UCSD-AML1 (cell line): Measurements from ENCODE around the gene PANK2.
"Not testable (repeated sequence)": the region's sequence is repeated elsewhere in the genome, so short reads cannot be mapped to it uniquely, and the experiment has no call there.

Experiments used
- DNase-seq: peaks from one replicate; lab custom pipeline; 2025; ENCODE audit not compliant: unreplicated experiment; lab: John Stamatoyannopoulos, UW

PANK2 gene

DNA sequence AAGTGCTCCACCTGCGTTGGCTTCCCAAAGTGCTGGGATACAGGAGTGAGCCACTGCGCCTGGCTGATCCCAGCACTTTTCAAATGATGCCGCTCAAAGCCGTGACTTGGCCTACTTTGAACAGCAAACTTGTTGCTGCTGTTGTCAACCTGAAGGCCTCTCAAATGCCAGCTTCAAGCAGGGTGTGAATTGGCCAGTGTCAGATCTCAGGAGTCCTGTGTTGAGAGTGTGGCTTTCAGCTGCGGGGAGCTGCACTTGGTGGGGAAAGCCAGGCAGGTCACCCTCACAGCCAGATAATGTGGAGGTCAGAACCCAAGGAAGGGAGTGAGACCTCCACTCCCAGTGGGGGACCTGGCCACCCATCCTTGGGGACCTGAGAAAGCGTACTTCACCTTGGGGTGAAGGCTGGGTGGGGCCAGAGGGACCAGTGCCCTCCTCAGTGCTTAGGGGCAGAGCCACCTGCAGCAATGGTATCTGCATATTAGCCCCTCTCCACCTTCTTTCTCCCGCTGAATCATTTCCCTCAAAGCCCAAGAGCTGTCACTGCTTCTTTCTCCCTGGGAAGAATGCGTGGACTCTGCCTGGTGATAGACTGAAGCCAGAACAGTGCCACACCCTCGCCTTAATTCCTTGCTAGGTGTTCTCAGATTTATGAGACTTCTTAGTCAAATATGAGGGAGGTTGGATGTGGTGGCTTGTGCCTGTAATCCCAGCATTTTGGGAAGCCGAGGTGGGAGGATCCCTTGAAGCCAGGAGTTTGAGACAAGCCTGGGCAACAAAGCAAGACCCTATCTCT is 19.1 kb upstream of the PANK2 start:
- no peak for DNase-seq

DNA sequence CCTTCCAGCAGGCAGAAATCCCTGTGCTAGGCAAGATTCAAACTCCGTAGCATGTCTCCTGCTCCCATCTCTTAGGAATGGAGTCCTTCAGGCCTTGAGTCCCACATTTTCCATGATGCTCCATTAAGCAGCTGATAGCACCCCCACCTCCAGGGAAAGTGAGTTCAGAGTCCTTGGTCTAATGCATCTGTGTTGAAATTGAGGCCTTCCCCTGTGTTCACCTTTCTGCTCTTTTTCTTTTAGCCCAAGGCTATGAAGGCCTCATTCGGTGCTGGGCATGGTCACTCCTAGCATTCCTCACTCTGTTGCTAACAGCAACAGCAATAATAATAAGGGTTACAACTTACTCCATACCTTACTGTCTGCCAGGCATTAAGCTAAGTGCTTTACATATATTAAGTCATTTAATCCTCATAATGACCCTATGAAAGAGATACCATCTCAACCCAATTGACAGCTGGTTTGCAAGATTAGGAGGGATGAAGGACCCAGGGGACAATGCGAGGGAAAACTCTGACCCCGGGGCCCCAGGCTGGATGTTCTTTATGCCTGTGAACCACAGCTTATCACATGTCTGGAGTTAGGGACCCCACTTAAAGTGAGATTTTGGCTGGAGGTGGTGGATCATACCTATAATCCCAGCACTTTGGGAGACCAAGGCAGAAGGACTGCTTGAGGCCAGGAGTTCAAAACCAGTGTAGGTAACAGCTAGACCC is 17.5 kb upstream of the PANK2 start:
- DNase-seq: no peak

DNA sequence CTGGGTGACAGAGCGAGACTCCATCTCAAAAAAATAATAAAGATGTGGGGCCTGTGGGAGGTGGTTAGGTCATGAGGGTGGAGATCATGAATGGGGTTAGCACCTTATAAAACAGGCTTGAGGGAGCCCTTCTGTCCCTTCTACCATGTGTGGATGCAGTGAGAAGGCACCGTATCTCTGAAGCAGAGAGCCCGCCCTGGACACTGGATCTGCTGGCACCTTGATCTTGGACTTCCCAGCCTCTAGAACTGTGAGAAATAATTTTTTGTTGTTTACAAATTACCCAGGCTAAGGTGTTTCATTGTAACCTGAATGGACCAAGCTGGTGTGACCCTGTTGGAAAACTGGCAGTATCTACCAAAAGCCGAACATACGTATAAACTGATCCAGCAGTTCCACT is 15.7 kb upstream of the PANK2 start:
- DNase-seq: no peak

DNA sequence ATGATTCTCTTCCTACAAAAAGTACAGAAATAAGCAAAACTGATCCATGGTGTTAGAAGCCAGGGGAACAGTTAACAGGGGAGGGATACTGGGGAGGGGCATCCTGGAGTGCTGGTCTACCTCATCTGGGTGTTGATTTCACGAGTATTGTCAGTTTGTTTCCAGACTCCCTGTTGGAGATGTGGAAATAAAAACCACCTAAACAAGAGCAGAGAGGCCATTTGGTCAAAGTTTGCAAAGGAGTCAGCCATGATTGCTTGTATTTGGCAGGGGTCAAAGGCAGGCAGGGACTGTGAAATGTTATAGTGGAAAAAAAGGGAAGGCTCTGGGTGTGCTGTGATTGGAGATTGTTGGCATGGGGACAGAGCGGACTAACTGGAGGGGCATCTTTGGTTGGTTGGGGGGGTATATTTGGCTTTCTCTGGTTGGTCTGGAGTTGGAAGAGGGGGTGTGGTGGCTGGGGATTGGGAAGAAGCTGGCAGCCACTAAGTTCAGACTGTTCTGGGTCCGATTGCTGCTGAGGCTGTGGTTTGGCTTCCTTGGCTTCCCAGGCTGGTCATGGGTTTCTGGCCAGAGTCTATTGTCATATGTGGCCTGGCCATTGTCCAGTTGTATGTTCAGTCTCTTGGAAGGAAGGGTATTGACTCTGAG is 14.9 kb upstream of the PANK2 start:
- no peak for DNase-seq

DNA sequence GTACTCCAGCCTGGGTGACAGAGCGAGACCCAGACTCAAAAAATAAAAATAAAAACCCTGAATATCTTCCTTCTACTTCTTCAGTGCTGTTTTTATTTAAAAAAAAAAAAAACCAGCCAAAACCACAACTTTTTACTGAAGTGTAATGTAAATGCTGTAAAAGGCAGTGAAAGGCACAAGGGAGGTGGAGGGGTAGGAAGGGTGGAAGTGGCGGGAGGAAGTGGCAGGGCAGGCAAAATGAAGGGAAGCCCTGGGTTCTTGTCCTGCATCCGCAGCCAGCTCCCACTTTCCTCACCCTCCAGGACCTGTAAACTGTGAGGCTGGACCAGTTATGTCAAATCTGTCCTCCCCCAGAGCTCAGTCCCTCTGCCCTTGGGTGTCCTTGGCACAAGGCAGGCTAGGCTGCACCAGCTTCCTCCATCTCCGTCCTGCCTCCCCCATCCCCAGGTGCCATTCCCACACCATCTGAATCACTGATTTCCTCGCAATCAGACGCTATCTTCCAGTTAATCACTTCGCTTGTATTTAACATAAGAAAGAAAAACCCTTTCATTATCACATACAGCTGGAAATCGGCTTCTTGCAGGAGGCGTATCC is 13.7 kb upstream of the PANK2 start:
- DNase-seq: peak; percentile 47

DNA sequence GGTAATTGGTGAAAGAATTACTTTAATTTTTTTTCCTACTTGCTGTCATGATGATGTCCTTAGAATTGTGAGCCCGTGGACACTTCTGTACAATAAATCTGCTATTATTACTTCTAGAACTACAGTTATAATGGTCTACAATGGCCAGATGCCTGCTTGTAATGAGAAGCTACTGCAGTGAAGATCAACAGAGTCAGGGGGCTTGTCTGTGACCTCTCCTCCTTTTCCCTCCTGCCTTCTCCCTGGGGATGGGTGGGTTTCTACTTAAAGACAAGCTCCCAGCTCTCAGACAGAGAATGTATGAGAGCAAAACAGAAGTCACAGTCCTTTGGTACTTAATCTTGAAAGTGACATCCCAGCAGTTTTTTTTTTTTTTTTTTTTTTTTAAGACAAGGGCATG is 13.2 kb upstream of the PANK2 start:
- no peak for DNase-seq

DNA sequence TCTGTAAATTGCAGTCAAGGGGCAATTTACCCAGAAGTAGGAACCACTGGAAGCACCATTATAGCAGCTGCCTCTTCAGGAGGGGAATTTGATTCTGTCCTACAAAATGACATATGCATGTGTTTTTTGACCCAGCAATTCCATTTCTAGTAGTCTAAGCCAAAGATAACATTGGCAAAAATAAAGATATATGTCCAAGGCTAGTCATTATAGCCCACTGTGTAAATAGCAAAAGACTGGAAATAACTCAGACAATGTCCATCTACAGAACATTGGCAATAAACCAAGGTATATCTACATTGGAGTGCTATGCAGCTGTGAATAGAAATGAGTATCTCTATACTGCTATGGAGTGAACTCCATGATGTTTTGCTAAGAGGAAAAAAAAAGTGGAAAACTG is 12.5 kb upstream of the PANK2 start:
- no peak for DNase-seq

DNA sequence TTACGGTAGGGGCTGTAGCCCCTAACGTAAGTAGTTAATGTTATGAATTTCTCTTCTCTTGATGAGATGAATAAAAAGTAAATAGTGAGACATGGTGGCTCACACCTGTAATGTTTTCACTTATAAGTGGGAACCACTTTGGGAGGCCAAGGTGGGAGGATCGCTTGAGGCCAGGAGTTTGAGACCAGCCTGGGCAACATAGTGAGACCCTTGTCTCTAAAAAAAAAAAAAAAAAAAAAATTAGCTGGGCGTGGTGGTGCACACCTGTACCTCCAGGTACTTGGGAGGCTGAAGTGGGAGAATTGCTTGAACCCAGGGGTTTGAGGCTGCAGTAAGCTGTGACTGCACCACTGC is 10.3 kb upstream of the PANK2 start:
- not testable (repeated sequence) for DNase-seq

DNA sequence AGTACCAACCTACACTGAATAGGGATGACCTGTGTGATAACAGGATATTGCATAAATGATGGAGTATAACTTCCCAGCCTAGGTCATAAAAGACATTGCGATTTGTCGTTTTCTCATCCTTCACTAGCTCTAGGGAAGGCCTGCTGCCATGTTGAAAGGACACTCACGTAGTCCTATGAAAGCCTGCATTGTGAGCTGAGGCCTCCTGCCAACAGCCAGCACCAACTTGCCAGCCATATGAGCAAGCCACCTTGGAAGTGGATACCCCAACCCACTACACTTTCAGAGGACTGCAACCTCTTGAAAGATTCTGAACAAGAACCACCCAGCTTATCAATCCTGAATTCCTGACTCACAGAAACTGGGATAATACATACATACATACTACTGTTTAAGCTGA is 3.5 kb upstream of the PANK2 start:
- no peak for DNase-seq

DNA sequence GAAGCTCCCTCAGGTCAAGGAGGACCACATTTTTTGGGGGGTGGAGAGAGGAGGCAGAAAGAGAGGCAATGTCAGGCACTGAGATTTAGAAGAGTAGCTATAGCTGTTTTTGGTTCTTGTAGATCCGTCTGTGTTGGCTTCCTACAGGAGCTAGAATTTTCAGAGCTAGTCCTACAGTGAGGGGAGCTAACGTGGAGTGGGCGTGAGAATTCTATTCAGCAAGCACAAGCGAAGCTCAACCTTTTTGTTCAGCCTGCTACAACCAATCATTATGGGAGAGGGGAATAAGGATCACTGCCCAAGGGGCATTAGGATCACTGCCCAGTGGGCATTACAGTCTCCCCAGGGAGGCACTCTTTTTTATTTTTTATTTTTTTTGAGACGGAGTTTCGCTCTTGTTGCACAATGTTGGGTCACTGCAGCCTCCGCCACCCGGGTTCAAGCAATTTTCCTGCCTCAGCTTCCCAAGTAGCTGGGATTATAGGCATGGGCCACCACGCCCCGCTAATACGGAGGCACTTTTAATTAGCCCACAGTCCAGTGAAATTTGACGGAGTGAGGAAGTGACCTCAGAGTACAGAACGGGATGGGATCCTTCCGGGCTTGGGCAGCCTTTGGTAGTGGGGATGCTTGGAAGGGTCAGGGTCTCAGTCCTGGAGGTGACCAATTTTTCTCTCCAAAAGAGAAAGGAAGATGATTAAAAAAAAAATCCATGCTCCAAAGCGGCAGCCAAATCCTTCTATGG is 1.1 kb upstream of the PANK2 start:
- no peak for DNase-seq

DNA sequence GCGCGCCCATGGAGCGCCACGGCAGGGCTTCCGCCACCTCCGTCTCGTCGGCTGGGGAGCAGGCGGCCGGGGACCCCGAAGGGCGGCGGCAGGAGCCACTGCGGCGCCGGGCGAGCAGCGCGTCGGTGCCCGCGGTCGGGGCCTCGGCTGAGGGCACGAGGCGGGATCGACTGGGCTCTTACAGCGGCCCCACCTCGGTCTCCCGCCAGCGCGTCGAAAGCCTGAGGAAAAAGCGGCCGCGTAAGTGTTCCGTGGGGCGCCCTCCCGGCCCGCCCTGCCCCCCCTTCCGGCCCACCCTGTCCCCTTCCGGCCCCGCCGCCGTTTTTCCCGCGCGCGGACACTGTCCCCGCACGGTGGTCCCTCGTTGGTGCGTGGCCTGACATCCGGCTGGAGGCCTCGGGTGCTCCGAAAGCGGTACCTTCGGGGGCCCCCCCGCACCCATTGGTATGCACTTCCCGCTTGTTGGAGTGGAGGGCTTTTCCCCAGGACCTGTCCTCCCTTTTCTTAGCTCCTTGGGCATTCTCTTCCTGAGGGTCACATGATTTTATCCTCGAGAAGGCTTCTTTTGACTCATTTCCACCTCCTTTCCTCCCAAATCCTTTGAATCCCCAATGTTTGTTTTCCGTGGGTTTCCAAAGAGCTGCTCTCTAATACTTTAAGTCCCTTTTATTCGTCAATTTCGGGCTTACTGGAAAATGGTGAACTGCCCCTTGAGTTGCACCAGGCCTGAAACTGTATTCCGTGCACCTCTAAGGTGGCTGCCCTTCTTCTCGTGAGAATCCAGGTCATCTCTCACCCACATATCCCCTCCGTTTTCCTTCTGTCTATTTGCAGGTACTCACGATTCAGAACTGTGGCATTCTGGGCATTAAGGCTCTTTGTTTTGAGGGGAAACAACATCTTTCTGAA is 556 bp downstream of the PANK2 start:
- peak; percentile 37 for DNase-seq

DNA sequence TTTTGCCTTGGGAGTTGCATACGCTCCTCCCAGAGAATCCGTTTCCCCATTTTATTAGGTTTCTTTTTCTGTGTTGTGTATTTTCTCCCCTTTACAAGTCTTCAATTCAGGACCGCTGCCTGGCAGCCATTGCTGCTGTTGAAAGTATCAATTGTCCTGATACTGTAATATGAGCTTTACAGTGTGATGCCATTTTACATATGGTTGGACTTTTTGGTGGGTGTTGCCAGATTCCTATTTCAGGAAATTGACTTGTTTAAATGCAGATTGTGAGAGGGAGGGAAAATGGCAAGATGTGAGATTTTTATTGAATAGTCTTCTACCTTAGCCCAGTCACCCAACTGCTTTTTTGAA is 1.2 kb downstream of the PANK2 start:
- DNase-seq: no peak

DNA sequence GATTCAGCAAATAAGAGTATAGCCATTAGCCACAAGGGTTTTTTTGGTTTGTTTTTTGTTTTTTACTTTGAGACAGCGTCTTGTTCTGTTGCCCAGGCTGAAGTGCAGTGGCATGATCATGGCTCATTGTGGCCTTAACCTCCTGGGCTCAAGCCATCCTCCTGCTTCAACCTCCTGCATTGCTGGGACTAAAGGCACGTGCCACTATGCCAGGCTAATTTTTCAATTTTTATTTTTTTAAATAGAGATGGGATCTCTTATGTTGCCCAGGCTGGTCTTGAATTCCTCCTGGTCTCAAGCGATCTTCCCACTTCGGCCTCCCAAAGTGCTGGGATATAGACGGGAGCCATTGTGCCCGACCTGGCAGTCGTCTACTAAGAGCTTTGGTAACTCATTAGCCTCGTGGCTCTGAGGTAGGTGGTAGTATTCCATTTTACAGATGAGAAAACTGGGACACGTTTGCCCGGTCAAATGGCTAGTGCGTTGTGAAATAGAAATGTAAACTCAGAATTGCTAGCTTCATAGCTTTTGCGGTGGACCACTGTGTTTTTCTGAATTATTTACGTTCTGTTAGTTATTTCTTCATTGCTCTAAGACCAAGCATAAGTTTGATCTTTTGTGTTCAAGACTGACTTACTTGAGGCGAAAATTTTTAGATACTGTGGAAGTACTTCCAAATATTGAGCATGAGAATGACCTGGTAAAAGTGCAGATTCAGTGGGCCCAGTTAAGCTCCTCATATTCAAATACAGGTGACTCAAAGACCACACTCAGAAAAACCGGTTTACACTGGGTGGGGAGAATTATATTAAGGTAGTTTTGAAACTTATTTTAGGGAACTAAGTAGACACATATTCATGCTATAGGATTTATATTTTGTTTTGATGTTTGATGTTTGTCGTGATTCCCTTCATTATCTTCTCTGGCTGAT is 2.1 kb downstream of the PANK2 start:
- no peak for DNase-seq

DNA sequence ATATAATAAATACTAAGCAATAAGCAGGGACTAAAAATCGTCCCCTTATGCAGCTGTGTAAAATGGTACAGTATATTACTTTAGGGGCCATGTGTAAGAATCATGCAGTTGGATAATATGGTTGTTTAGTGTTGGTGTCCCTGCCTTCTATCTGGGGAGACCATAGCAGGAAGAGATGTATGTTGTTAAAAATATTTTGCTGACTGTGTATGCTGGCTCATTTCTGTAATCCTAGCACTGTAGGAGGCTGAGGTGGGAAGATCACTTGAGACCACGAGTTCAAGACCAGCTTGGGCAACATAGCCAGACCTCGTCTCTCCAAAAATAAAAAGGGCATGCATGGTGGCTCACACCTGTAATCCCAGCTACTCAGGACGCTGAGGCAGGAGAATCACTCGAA is 5.6 kb downstream of the PANK2 start:
- no peak for DNase-seq

DNA sequence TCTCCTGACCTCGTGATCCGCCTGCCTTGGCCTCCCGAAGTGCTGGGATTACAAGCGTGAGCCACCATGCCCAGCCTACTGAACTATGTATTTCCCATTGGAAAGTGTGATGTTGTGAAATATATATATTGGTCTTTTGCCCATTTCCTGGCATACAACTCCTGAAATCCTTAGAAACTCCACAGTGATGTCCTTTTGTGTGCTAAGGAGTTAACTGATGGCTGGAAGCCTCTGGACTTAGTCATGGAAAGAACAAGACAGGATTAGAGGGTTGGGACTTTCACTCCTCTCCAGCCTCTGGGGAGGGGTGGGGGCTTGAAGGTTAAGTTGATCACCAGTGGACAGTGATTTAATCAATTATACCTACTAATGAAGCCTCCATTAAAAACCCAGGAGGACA is 7.1 kb downstream of the PANK2 start:
- DNase-seq: no peak

DNA sequence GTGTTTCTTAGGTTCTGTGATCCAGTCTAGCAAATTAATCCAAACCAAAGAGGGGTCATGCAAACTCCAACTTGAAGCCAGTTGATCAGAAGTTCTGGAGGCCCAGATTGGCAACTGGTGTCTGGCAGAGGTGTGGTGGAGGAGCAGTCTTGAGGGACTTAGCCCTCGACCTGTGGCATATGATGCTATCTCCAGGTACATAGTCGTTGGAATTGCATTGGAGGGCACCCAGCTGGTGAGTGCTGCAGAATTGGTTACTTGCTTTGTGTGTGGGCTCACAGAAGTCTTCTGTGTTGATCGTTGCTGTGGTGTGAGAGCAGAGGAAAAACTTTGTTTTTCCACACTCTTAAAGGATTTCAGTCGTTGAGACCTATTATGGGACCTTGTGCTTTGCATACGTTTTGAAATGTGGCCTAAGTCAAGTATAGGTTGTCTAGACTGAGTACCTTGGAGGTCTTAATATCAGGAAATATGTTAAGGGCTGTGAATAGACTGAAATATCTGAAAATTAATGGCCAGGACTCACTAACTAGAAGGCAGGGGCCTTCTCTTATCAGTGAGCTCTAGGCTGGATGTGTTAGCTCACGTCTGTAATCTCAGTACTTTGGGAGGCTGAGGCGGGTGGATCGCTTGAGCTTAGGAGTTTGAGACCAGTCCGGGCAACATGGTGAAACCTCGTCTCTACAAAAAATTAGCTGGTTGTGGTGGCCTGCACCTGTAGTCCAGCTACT is 7.8 kb downstream of the PANK2 start:
- no peak for DNase-seq

DNA sequence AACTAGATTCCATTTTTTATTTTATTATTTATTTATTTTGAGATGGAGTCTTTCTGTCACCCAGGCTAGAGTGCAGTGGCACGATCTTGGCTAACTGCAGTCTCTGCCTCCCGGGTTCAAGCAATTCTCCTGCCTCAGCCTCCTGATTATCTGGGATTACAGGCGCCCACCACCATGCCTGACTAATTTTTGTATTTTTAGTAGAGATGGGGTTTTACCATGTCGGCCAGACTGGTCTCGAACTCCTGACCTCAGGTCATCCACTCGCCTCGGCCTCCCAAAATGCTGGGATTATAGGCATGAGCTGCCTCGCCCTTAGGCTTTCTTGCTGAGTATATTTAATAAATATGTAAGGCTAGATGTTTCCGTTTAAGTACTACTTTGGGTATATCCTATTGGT is 9.0 kb downstream of the PANK2 start:
- not testable (repeated sequence) for DNase-seq

DNA sequence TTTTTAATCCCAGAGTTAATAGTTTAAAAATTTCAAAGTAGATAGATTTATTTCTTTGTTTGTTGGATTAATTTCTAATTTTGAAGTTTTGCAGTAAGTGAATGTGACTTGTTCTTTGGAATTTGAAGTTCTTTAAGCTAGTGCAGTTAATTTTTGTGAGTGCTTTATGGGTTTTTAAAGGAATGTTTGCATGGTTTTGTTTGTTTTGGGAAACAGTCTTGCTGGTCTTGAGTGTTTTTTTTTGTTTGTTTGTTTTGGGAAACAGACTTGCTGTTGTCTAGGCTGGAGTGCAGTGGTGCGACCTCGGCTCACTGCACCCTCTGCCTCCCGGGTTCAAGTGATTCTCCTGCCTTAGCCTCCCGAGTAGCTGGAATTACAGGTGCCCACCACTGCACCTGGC is 9.5 kb downstream of the PANK2 start:
- DNase-seq: no peak
